Activated T-helper 1 cell treated with anti-CD3 and anti-CD28 coated beads, Interleukin-12 subunit alpha, Interleukin-12 subunit beta, Interleukin-2, Interleukin-4 antibody, amounts not matched to agents 30 ng/mL and 10 ng/mL and 1 ng/mL, durations not matched to agents 14 hours and 24 hours and 36 hours (primary cell): ENCODE measurements around the gene OCA2. TPM values are rescaled to one million over a fixed set of nuclear protein-coding genes. Genes with fewer than 3 reads are reported as not detected.
"Not testable (repeated sequence)": the region's sequence is repeated elsewhere in the genome, so short reads cannot be mapped to it uniquely, and the experiment has no call there.

ENCODE experiments used
- DNase-seq: peaks from one replicate; pipeline ENCODE4 v3.0.0; 2021; ENCODE audit warnings: low spot score
- H3K27ac Mint-ChIP-seq: one replicate; pipeline ENCODE4 v1.8.0; 2021; ENCODE audit warnings: mild to moderate bottlenecking, mixed read lengths
- H3K27me3 Mint-ChIP-seq: one replicate; pipeline ENCODE4 v1.8.0; 2022; ENCODE audit warnings: mild to moderate bottlenecking, moderate library complexity, mixed read lengths; ENCODE audit not compliant: insufficient read depth
- H3K36me3 Mint-ChIP-seq: one replicate; pipeline ENCODE4 v1.8.0; 2021; ENCODE audit warnings: low read depth, mixed read lengths
- H3K4me1 Mint-ChIP-seq: one replicate; pipeline ENCODE4 v1.8.0; 2021; ENCODE audit warnings: low read depth, mixed read lengths
- H3K4me3 Mint-ChIP-seq: one replicate; pipeline ENCODE4 v1.8.0; 2021; ENCODE audit warnings: mild to moderate bottlenecking, moderate library complexity, mixed read lengths
- H3K9me3 Mint-ChIP-seq: one replicate; pipeline ENCODE4 v1.8.0; 2021; ENCODE audit warnings: mixed read lengths
- intact Hi-C: fragments of 100-400 bp; cut with micrococcal nuclease; formaldehyde crosslinking; loops from one replicate; pipeline ENCODE4 v1.15.1; 2024
- total RNA-seq: library from RNA; stranded (reverse); gene quantifications from 2 replicates; pipeline ENCODE4 v1.2.3, GENCODE V29; 2022

The OCA2 gene
- total RNA-seq, 1 donor from 2014 or later: not detected

DNA sequence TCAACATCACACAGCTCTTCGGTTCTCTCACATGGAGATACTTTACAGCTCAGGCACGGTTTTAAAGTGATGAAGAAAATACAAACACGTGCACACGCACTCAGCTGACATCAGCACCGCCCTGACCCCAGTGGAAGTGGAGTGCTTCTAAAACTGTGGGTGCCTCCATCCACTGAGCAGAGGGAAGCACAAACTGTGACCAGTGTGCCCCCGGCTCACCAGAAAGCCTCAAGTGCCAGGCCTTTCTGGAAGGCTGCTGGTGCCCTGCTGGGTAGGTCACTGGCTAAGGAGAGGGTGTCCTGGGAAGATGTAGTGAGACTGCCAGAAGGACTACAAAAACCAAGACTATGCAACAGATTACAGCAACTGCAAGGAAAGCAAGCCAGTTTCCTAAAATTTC is 78.5 kb downstream of the OCA2 start:
- DNase-seq: no peak
- Mint-ChIP-seq H3K9me3 (no peaks in the 10 kb centered on the region), H3K27ac (no peak overlapping the region), H3K36me3 (no peaks in the 10 kb centered on the region), H3K4me1 (no peaks in the 10 kb centered on the region), H3K27me3 (peaks cover 2% of the 10 kb centered on the region), H3K4me3 (no peak overlapping the region)
- intact Hi-C loops: no loop called here

- intact Hi-C loops: no loop called here
- Mint-ChIP-seq H3K36me3 (no peaks in the 10 kb centered on the region), H3K27ac (no peak overlapping the region), H3K4me3 (no peak overlapping the region), H3K9me3 (no peaks in the 10 kb centered on the region), H3K27me3 (no peaks in the 10 kb centered on the region), H3K4me1 (no peaks in the 10 kb centered on the region)
- no peak for DNase-seq
Observed at GRCh38 chr15:28019594-28020309, 79.4 kb downstream of the OCA2 start.

DNA sequence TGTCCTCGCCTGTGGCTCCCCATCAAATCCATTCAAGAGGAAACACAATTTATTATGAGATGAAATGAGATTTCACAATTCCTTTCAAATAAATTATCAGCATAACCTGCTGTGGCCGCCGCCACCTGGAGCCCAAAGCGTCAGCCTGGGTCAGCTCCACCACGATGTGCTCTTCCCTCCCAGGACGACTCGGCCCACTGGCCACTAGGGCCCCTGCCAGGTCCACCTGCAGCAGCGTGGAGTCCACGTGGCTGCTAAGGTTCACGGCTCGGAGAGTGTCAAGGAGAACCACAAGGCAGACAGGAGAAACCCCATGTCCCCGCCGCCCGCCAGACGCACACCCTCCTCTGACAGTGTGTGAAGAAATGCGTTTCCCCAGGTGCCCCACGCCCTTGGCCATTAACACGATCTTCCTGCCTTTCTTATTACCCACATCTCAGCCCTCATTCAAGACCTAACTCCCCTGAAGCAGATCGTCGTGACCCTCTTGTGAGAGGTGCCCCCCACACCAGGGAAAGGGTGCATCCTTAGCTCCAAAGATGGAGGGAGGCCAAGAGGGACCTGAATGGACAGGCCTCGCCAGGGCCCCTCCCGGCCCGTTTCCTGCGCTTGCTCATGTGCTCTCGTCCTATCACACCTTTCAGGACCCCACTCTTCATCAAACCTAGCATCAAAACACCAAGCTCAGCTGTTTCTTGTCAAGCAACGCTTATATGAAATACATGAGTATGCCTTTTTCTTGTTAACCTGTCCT is 80.6 kb downstream of the OCA2 start:
- Mint-ChIP-seq H3K4me1 (no peaks in the 10 kb centered on the region), H3K9me3 (no peaks in the 10 kb centered on the region), H3K4me3 (no peak overlapping the region), H3K27ac (no peak overlapping the region), H3K36me3 (no peaks in the 10 kb centered on the region), H3K27me3 (no peaks in the 10 kb centered on the region)
- intact Hi-C loops: no loop called here
- no peak for DNase-seq

GRCh38 chr15:28017423-28017924 is 81.6 kb downstream of the OCA2 start:
- H3K4me1 Mint-ChIP-seq: no peaks in the 10 kb centered on the region
- H3K4me3 Mint-ChIP-seq: no peak overlapping the region
- no peak overlapping the region for H3K27ac Mint-ChIP-seq
- no peak for DNase-seq
- no peaks in the 10 kb centered on the region for H3K36me3 Mint-ChIP-seq
- H3K9me3 Mint-ChIP-seq: no peaks in the 10 kb centered on the region
- intact Hi-C loops: no loop called here
- no peaks in the 10 kb centered on the region for H3K27me3 Mint-ChIP-seq

DNA sequence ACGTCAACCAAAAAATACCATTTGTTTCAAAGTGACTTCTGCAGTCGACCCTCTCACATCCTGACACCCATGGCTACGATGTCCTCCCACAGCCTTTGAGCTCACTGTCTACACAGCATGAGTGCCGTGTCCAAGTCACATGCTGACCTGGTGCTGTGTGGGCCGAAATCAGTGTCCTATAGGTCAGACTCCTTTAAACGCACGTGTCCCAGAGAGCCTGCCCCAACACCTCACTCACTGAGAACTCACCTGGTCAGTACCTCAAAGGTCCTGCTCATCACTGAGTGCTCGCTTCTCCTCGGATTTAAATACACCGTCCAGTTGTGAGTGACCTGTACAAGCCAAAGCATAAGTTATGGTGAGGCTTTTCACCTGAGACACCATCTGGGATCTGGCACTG is 83.3 kb downstream of the OCA2 start:
- no peaks in the 10 kb centered on the region for H3K9me3 Mint-ChIP-seq
- DNase-seq: no peak
- H3K4me3 Mint-ChIP-seq: no peak overlapping the region
- H3K36me3 Mint-ChIP-seq: no peaks in the 10 kb centered on the region
- intact Hi-C loops: no loop called here
- H3K27ac Mint-ChIP-seq: no peak overlapping the region
- no peaks in the 10 kb centered on the region for H3K27me3 Mint-ChIP-seq
- H3K4me1 Mint-ChIP-seq: no peaks in the 10 kb centered on the region

DNA sequence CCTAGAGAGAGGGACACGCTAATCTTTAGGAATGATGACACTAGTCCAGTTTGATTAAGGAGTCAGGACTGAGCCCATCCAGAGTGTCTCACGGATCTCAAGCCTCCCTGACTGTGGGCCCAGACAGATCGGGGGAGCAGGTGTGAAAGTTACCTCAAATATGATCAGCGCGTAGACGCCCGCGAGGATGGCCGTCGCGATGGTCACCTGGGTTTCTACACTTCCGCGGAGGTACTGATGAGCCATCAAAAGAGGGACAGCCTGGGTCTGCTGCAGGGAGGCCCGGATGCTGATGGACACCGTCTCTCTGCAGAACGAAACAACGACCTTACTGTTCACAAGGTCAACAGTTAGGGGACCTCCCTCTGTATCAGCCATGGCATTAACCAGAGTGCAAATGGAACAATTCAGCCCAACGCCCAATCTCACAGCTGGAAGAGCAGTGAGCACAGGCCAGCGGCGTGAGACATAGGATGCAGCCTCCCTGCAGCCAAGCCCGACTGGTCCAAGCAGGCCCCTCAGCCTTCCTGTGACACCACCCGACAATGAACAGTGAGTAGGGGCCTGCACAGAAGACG is 84.4 kb downstream of the OCA2 start:
- no peaks in the 10 kb centered on the region for H3K4me1 Mint-ChIP-seq
- DNase-seq: no peak

DNA sequence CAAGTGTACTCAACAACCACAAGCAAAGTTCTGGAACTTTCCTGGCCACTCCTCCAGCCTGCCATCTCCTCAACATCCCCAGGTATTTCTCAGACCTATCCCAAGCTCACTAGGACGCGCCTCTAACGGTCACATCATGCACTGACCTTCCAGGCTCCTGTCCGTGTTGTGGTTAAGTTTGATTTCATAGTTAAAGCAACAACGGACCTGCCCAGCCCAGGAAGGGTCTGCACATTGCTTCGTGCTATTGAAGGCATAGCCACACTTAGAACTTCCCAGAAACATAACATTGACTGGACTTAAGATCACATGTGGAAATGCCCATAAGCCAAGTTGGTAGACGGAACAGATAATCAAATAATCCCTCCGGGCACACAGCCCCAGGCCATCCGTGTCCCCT is 85.1 kb downstream of the OCA2 start:
- intact Hi-C loops: no loop called here
- Mint-ChIP-seq H3K36me3 (no peaks in the 10 kb centered on the region), H3K4me1 (no peaks in the 10 kb centered on the region), H3K27me3 (no peaks in the 10 kb centered on the region), H3K9me3 (no peaks in the 10 kb centered on the region), H3K27ac (no peak overlapping the region), H3K4me3 (no peak overlapping the region)
- no peak for DNase-seq

More for the DNA sequence above, 84.4 kb downstream of the OCA2 start:
- H3K36me3 Mint-ChIP-seq: no peaks in the 10 kb centered on the region
- no peaks in the 10 kb centered on the region for H3K9me3 Mint-ChIP-seq
- intact Hi-C loops: no loop called here
- H3K27ac Mint-ChIP-seq: no peak overlapping the region
- no peak overlapping the region for H3K4me3 Mint-ChIP-seq
- no peaks in the 10 kb centered on the region for H3K27me3 Mint-ChIP-seq

DNA sequence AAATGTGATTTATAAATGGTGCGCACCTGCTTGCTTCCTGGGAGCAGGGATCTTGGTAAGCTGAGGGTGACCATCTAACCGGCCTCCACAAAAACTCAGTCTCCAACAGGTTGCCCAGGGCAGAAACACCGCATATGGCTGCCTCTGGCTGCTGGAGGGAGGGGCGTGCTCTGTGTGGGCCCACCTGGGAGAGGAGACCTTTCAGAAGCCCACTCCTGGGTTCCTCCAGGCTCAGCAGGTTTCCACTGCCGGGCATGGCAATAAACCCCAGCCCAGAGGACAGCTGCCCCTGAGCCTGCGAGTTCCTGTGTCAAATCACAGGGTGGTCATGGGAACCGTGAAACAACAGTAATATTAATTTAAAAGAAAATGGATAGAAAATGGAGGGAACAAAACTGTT is 85.6 kb downstream of the OCA2 start:
- no peaks in the 10 kb centered on the region for H3K27me3 Mint-ChIP-seq
- DNase-seq: no peak
- no peaks in the 10 kb centered on the region for H3K36me3 Mint-ChIP-seq
- H3K9me3 Mint-ChIP-seq: no peaks in the 10 kb centered on the region
- H3K4me3 Mint-ChIP-seq: no peak overlapping the region
- H3K4me1 Mint-ChIP-seq: no peaks in the 10 kb centered on the region
- intact Hi-C loops: no loop called here
- no peak overlapping the region for H3K27ac Mint-ChIP-seq

GRCh38 chr15:28012231-28012630 is 86.9 kb downstream of the OCA2 start:
- intact Hi-C loops: no loop called here
- Mint-ChIP-seq H3K4me3 (no peak overlapping the region), H3K4me1 (no peaks in the 10 kb centered on the region), H3K36me3 (no peaks in the 10 kb centered on the region), H3K27me3 (no peaks in the 10 kb centered on the region), H3K27ac (no peak overlapping the region), H3K9me3 (no peaks in the 10 kb centered on the region)
- no peak for DNase-seq

GRCh38 chr15:28008175-28008574 is 90.9 kb downstream of the OCA2 start:
- H3K27ac Mint-ChIP-seq, intact Hi-C loops, H3K36me3 Mint-ChIP-seq, H3K4me1 Mint-ChIP-seq, DNase-seq, H3K27me3 Mint-ChIP-seq, H3K9me3 Mint-ChIP-seq, H3K4me3 Mint-ChIP-seq: not testable (repeated sequence)

DNA sequence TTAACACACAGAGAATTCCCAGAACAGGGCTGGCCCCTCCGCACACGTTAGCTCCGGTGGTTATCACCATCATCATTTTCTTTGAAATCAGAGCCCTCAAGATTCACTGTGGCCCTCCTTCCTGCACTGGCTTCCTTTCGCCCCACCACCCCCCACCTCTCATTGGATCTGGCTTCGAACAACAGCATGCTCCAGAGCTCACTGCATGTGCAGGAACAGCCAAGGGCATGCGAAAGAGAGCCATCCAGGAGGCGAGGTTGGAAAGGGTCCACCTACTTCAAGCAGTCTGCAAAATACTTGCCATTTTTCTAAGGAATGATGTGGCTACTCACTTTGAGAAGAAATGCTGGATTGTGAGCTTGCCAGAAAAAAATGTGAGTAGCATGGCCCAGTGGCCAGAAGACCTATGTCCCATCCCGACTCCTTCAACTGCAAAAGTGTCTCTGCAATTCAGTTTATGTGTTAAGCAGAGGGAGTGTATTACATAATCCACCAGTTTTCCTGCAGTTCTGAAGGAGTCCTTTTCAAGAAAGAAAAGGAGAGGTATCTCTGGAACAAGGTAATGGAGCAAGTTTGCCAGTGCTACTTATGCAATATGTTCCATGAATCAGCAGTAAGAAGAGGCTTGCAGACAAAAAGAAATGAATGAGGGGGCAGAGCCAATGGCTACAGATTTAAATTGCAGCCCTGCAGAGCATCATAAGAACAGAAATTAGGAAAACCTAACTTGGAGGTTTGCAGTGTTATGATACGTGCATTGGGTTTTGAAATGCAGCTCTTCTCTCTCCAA is 92.8 kb downstream of the OCA2 start:
- Mint-ChIP-seq H3K4me1 (no peaks in the 10 kb centered on the region), H3K36me3 (no peaks in the 10 kb centered on the region), H3K27me3 (no peaks in the 10 kb centered on the region), H3K4me3 (no peak overlapping the region), H3K27ac (no peak overlapping the region), H3K9me3 (peaks cover 9% of the 10 kb centered on the region)
- intact Hi-C loops: no loop called here
- DNase-seq: no peak

DNA sequence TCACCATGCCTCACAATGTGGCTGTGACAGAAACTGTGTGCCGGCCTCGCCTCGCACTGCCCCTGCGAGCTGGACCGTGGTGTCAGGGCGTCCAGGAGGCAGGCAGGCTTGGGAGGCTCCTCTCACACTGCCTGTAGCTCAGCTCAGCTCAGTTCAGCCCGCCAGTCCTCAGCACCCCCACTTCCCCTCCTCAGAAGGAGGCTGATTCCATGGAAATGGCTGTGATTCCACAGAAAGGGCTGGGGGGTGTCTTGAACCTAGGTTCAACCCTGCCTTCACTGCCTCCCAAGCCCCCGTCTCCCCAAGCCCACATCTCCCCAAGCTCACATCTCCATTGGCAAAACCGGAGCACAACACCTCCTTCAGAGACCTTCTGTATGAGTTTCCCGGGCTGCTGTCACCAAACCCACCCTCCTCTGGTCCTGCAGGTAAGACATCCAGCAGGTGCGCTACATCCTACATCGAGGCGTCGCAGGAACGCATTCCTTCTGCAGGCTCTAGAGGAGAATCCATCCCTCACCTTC is 94.0 kb downstream of the OCA2 start:
- H3K36me3 Mint-ChIP-seq: no peaks in the 10 kb centered on the region
- H3K9me3 Mint-ChIP-seq: peaks cover 9% of the 10 kb centered on the region
- no peak overlapping the region for H3K27ac Mint-ChIP-seq
- DNase-seq: no peak
- no peak overlapping the region for H3K4me3 Mint-ChIP-seq
- intact Hi-C loops: no loop called here
- H3K27me3 Mint-ChIP-seq: no peaks in the 10 kb centered on the region
- H3K4me1 Mint-ChIP-seq: no peaks in the 10 kb centered on the region
